HG03571 (cell line): ENCODE results near the gene PRKAR1B.

ENCODE experiments used
- ATAC-seq: cut with Tn5 transposase; IDR thresholded peaks from one replicate; pipeline ENCODE4 v1.9.1; 2021; ENCODE audit not compliant: unreplicated experiment

PRKAR1B gene

GRCh38 chr7:698515-699475 lies 28.3 kb downstream of the PRKAR1B start:
- ATAC-seq, result no peak

DNA sequence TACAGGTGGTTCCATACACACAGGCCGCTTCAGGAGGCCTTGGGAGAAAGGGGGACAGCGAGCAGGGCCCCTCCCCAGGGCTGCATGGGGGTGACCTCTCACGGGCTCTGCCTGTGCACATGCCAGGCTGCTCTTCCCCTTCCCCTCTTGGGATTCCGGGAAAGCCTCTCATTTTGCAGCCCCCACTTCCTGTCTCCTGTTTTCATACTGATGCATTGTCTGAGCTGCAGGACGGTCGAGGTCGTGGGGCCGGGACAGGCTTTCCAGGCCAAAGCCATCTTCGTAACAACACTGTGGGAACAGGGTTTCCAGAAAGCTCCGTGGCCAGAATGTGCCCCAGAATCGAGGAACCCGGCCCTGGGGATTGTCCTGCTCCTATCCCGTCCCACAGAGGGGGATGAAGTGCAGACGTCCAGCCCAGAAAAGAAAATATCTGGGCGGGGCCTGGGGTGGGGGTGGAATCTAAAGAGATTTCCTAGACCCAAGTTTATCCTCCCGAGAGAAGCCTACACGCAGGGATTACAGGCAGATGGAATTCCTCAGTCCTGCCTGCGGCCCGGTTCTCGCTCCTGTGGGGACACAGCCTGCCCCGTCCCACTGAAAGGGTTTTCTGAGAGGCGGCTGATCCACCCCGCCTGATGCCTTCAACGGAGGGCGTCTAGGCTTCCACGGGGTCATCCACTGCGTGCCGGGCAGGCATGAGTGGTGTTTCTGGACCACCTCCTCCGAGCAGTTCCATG lies 30.1 kb downstream of the PRKAR1B start:
- no peak for ATAC-seq

DNA sequence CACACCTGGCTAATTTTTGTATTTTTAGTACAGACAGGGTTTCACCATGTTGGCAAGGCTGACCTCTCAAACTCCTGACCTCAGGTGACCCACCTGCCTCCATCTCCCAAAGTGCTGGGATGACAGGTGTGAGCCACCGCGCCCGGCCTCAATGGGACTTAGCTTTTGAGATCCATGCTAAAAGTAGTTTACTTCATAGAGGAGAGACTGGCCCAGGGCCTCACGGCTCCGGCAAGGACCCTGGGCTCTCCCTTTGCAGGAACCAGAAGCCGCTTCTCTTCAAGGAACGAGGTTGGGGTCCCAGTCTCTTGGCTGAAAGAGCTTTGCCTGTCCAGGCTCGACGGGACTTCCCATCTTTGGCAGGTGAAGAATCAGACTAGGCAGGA lies 30.7 kb downstream of the PRKAR1B start:
- no peak for ATAC-seq

GRCh38 chr7:693280-693679 lies 33.8 kb downstream of the PRKAR1B start:
- ATAC-seq, result no peak

GRCh38 chr7:691361-692045 lies 35.6 kb downstream of the PRKAR1B start:
- ATAC-seq, result no peak

DNA sequence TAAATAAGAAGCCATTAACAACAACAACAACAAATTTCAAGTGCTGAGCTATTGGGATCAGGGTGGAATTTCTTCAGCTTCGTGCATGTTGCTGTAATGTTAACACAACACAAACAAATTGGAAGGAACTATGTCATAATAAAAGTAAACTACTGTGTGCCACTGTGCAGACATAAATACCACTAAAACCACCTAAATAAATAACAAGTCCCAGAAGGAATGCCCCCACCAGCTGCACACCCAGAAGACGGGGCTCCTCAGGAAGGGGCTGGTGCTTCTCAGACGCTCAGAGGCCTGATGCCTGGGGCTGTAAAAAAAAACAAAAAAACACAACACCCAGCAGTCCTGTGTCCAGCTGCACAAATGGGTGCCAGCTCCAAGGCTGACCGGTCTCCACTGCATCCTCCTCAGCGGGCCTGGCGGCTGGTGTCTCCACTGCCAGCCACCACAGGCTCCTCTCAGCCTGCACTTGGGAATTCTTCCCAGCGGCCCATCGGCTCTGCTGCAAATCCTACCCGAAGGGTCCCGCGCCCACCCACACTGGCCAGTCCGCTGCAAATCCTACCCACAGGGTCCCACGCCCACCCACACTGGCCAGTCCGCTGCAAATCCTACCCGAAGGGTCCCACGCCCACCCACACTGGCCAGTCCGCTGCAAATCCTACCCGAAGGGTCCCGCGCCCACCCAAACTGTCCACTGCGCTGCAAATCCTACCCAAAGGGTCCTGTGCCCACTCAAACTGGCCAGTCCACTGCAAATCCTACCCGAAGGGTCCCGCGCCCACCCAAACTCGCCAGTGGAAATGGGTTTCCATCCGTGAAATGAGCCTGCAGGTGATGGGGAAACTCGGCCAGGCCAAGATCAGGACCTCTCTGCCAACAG lies 36.4 kb downstream of the PRKAR1B start:
- ATAC-seq, result no peak

- no peak for ATAC-seq
Observed at GRCh38 chr7:685540-685939, 41.5 kb downstream of the PRKAR1B start.

DNA sequence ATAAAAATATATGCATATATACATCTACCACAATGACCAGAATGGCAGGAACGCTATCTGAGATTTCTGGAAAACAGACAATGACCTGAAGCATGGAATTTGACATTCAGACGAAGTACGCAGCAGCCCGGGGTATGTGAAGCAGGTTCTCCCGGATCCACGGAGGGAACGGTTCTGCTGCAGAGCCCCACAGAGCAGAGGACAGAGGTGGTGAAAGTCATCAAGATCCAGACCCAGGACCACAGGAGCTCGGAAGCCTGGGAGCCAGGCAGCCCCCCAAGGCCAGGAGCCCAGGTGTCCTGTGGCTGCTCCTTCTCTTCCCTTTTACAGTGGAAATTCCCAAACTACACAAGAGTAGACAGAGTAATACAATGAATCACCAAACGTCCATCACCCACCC lies 42.7 kb downstream of the PRKAR1B start:
- ATAC-seq, result no peak

- no peak for ATAC-seq
Observed at GRCh38 chr7:683526-684205, 43.4 kb downstream of the PRKAR1B start.

DNA sequence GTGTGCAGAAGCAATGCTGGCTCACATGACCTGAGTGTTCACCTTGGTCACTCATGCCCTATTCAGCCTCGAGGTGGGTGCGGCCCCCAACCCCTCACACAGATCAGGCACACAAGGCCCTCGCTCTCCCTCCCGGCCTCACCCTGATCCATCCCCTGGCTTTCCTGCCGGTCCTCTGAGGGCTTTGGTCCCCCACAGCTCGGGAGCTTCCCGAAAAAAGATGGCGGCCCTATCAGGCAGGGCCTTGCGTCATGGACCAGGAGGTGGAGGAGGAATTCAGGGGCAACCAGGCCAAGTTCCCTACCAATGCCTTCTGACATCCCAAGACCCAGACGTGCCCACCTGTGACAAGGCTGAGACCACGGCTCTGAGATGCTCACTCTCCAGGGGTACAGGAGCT lies 44.3 kb downstream of the PRKAR1B start:
- no peak for ATAC-seq

- ATAC-seq, result no peak
Observed at GRCh38 chr7:681551-682307, 45.4 kb downstream of the PRKAR1B start.

DNA sequence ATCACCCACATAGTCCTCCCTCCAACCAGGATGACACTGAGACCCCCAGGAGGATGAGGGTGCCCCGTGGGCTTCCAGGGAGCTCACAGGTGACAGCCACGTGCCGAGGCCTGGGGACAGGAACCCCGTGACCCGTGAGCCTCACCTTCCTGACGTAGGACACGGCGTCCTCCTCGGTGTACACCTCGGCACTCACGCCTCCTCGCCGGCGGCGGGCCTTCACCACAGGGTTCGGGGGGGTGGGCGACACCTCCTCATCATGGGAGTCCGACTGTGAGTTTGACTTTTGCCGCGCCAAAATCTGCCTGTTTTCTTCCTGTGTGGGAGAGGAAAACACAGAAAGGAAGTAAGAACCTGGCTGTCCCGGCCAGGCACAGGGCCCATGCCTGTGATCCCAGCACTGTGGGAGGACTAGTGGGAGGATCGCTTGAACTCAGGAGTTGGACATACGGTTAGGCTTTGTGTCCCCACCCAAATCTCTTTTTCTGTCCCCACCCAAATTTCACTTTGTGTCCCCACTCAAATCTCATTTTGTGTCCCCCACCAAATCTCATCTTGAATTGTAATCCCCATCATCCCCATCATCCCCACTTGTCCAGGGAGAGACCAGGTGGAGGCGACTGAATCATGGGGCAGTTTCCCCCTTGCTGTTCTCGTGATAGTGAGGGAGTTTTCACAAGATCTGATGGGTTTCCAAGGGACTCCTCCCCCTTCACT lies 46.5 kb downstream of the PRKAR1B start:
- ATAC-seq, result no peak

DNA sequence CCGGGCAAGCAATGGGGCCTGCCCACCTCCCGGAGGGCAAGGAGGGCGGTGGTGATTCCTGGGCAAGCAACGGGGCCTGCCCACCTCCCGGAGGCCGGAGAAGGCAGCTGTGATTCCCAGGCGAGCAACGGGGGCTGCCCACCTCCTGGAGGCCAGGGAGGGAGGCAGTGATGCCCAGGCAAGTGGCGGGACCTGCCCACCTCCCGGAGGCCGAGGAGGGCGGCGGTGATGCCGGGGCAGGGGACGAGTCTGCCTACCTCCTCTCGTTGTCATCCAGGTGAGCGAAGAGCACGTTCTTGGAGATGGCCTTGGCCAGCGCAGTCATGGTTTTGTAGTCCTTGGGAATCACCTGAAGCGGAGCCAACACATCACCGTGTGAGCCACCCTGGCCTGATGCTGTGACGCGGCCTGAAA lies 50.1 kb downstream of the PRKAR1B start:
- ATAC-seq, result no peak

DNA sequence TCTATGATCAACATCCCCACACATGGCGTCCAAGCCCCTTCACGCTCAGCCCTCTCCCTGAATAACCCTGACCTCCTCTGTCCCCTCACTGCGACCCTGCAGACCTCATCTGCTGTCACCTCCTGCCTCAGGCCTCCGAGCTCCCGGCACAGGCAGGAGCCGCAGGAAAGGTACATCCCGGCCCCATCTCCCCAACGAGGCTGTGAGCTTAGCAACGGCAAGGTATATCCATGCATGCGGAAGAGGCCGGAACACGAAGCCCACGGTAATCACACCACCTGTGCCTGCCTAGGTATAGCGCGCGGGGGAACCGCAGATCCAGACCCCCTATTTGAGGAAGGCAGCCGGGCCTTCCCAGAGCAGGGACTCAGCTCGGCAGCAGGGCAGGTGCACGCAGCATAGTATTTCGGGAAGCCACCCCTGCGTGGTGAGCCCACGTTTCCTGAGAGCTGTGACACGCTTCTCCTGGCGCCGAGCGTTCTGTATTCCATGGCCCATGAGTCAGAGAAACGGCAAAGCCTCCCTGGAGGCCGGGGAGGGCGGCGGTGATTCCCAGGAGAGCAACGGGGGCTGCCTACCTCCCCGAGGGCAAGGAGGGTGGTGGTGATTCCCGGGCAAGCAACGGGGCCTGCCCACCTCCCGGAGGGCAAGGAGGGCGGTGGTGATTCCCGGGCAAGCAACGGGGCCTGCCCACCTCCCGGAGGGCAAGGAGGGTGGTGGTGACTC lies 50.7 kb downstream of the PRKAR1B start:
- ATAC-seq, result no peak

DNA sequence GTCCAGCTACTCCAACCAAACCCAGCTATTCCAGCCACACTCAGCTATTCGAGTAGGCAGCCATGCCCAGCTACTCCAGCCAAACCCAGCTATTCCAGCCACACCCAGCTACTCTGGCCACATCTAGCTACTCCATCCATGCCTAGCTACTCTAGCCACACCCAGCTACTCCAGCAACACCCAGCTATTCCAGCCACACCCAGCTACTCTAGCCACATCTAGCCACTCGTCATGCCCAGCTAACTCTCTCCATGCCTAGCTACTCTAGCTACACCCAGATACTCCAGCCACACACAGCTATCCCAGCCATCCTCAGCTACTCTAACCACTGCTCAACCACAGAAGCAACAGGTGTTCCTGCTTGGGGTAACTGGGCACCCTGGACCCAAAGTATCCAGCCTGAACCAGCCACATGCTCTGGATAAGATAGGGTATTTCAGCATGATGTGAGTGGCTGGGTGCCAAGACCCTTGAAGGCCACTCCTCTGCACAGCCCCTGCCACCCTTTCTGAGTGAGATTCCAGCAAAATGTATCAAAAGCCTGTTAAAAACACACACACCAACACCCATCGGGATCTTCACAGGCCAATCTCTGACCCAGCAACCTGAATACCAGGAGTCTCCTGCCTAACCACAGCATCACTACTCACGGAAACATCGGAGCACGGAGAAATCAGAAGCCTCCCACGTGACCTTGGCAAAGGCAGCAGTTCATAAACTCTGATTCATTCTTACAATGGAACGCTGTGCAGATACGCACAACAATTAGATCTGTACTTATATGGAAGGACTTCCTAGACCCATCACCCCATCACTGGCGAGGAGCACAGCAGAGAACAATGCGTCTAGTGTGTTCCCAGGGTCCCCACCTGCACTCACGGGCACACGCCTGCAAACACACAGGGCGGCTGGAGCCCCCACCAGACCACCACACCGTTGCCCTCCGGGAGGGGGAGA lies 52.3 kb downstream of the PRKAR1B start:
- ATAC-seq, result no peak

GRCh38 chr7:673681-674453 lies 53.2 kb downstream of the PRKAR1B start:
- no peak for ATAC-seq
